Prostate gland (tissue), 2 donors: ENCODE measurements around the gene GPR4. TPM values are rescaled to one million over a fixed set of nuclear protein-coding genes. Genes with fewer than 3 reads are reported as not detected.

Experiments
- DNase-seq: peaks from one replicate; pipeline ENCODE4 v3.0.0-alpha.2; 2019; ENCODE audit warnings: low spot score
- H3K27ac ChIP-seq, 2 donors: fragments of 200-600 bp; sonication (generic); 2 replicates each; pipeline ENCODE4 v1.5.1; 2017 to 2019
- H3K27me3 ChIP-seq: fragments of 200-600 bp; sonication (generic); replicated peaks from 2 replicates; pipeline ENCODE4 v1.5.1; 2019; ENCODE audit not compliant: insufficient read depth
- H3K36me3 ChIP-seq, 2 donors: fragments of 200-600 bp; sonication (generic); 1 replicate in 1 of 2; 2 replicates in 1 of 2; pipeline versions ENCODE4 v1.5.1 to v1.8.1; 2017 to 2019
- H3K4me1 ChIP-seq: fragments of 200-600 bp; sonication (generic); replicated peaks from 2 replicates; pipeline ENCODE4 v1.5.1; 2019
- H3K4me3 ChIP-seq, 2 donors: fragments of 200-600 bp; sonication (generic); 2 replicates each; pipeline ENCODE4 v1.5.1; 2017 to 2019
- H3K9me3 ChIP-seq: fragments of 200-600 bp; sonication (generic); 2 replicates; pipeline ENCODE4 v1.5.1; 2017
- CTCF ChIP-seq, 4 experiments: fragments of 200-600 bp in 2 of 4; fragments of 450-650 bp in 2 of 4; sonication (generic) in 2 of 4; IDR thresholded peaks; 1 replicate in 3 of 4; 2 replicates in 1 of 4; pipeline ENCODE4 v1.5.1; 2016 to 2019; ENCODE audit warnings: antibody characterized with exemption in 4 of 4, mild to moderate bottlenecking in 2 of 4, moderate library complexity in 2 of 4
- POLR2A ChIP-seq: fragments of 450-650 bp; IDR thresholded peaks from one replicate; pipeline ENCODE4 v1.6.1; 2016; ENCODE audit warnings: antibody characterized with exemption, mild to moderate bottlenecking
- POLR2AphosphoS5 ChIP-seq: sonication (generic); formaldehyde crosslinking; IDR thresholded peaks from one replicate; pipeline ENCODE4 v1.6.1; 2017; ENCODE audit warnings: antibody characterized with exemption
- WGBS: methylation state at CpG from one replicate; pipeline ENCODE4 v1.1.5; 2018; 5-methylcytosine and 5-hydroxymethylcytosine counted together
- intact Hi-C: fragments of 100-400 bp; cut with DNase I; formaldehyde crosslinking; loops from one replicate; pipeline ENCODE4 v1.14.2; 2022
- total RNA-seq, 2 donors: library from RNA; depleted of rRNA; stranded (reverse); fragments of >200 nt; gene quantifications; one replicate each; pipeline ENCODE4 v1.1.0, GENCODE V29; 2016

Gene GPR4
- total RNA-seq, 2 donors from 2014 or later: 0.55 to 2.4 TPM

DNA sequence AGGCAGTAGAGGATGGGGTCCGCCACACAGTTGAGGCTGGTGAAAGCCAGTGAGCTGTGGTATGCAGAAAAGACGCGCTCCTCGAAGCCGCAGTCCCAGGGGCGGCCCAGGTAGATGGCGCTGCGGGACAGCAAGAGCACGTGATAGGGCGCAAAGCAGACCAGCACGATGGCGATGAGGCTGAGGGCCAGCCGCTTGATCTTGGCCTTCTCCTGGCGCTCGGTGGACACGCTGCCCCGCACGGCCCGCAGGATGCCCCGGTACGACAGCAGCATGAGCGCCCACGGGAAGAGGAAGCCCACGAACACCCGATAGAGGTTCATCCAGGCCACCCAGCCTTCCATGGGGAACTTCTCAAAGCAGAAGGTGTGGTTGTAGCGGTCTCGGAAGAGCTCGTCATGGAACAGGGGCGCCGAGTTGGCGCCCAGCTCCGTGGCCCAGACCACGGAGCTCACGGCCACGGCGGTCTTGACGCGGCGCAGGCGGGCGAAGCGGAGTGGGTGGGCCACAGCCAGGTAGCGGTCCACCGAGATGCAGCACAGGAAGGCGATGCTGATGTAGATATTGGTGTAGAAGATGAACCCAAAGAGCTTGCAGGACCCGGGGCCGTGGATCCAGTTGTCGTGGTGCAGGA, 10.9 kb downstream of the GPR4 start:
- peak; percentile 37 for DNase-seq
- TF ChIP-seq POLR2A (no peak), POLR2AphosphoS5 (peak; percentile 16), CTCF (IDR thresholded peaks at IDR 0.05) (peak in 3 of 4 experiments; percentile 22 to 63 (median 50))
- Histone ChIP-seq H3K4me1 (no peaks in the 10 kb centered on the region), H3K4me3 (no peak overlapping the region), H3K36me3 (no peaks in the 10 kb centered on the region), H3K9me3 (no peaks in the 10 kb centered on the region), H3K27ac (no peak overlapping the region), H3K27me3 (no peaks in the 10 kb centered on the region)
- intact Hi-C loops: no loop called here
- 44% methylated on average over 47 of the region's 48 CpGs for WGBS

DNA sequence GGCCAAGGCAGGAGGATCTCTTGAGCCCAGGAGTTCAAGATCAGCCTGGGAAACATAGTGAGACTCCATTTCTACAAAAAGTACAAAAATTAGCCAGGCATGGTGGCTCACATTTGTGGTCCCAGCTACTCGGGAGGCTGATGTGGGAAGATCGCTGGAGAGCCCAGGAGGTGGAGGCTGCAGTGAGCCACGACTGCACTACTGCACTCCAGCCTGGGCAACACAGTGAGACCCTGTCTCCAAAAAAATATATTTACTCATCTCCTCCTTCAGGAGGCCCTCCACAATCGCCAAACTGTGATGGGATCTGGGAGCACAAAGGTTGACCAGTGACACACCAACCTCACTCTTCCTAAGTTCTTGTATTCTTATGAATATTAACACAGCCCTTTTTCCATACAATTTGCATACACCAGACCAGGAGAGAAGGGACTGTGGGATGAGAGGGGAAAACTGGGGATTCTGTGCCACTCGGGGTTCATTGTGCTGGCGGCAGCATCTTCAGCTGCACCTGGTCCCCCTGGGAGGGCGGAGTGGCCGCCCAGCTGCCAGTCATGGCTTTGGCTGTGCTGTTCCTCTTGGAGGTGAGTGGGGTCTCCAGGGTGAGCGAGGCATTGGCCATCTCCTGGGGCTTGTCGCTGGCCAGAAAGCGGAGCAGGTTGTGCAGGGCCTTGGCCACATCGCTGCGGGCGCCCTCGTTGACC, 11.6 kb downstream of the GPR4 start:
- Histone ChIP-seq H3K27ac (no peak overlapping the region), H3K4me3 (no peak overlapping the region), H3K9me3 (no peaks in the 10 kb centered on the region), H3K4me1 (no peaks in the 10 kb centered on the region), H3K27me3 (no peaks in the 10 kb centered on the region), H3K36me3 (no peaks in the 10 kb centered on the region)
- no peak for DNase-seq
- intact Hi-C loops: no loop called here
- no peak for TF ChIP-seq POLR2A
- no peak for TF ChIP-seq POLR2AphosphoS5
- WGBS: 42% methylated on average over 15 of the region's 15 CpGs

DNA sequence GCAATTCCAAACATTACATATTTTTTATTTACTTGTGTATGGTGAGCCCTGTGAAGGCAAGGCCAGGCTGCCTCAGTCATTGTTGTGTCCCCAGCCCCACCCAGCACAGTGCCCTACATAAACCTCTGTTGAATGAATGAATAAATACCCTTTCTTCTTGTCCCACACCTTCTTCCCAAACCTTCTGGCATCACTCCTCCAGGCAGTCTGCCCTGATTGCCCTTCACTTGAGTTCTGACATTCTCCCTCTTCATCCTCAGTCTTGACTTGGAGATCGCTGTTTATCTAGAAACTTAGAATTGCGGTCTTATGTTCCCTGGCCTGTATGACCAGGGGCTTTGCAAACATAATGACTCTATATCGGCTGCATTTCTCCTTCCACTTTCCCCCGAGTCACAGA, 12.2 kb downstream of the GPR4 start:
- H3K9me3 ChIP-seq: no peaks in the 10 kb centered on the region
- DNase-seq: no peak
- no peak for TF ChIP-seq POLR2A
- no peak for TF ChIP-seq POLR2AphosphoS5
- TF ChIP-seq CTCF (IDR thresholded peaks at IDR 0.05): no peak
- H3K27ac ChIP-seq: no peak overlapping the region
- no peaks in the 10 kb centered on the region for H3K36me3 ChIP-seq
- WGBS: 79% methylated on average over 4 of the region's 4 CpGs
- H3K27me3 ChIP-seq: no peaks in the 10 kb centered on the region
- H3K4me1 ChIP-seq: no peaks in the 10 kb centered on the region
- no peak overlapping the region for H3K4me3 ChIP-seq
- intact Hi-C loops: no loop called here

DNA sequence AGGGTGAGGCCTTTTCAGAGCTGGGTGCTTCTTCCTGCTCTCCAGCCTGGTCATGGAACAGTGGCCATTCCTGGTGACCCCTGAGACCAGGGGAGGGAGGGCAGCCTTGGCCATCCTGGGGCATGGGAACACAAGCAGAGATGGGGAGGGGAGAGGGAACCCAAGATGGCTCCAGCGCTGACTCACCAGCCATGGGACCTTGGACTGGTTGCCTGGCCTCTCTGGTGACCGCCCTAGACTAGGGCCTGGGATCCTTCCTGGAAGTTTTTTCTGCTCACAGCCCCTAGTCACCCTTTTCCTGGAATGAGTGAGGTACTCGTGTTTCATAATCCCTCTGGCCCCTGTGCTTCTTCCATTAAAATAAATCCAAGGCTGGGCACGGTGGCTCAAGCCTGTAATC, 14.1 kb downstream of the GPR4 start:
- intact Hi-C loops: no loop called here
- no peaks in the 10 kb centered on the region for H3K36me3 ChIP-seq
- H3K4me3 ChIP-seq: no peak overlapping the region
- H3K9me3 ChIP-seq: no peaks in the 10 kb centered on the region
- 65% methylated on average over 4 of the region's 4 CpGs for WGBS
- no peaks in the 10 kb centered on the region for H3K27me3 ChIP-seq
- no peak for DNase-seq
- no peaks in the 10 kb centered on the region for H3K4me1 ChIP-seq
- TF ChIP-seq POLR2AphosphoS5 (no peak), CTCF (IDR thresholded peaks at IDR 0.05) (no peak), POLR2A (no peak)
- no peak overlapping the region for H3K27ac ChIP-seq

DNA sequence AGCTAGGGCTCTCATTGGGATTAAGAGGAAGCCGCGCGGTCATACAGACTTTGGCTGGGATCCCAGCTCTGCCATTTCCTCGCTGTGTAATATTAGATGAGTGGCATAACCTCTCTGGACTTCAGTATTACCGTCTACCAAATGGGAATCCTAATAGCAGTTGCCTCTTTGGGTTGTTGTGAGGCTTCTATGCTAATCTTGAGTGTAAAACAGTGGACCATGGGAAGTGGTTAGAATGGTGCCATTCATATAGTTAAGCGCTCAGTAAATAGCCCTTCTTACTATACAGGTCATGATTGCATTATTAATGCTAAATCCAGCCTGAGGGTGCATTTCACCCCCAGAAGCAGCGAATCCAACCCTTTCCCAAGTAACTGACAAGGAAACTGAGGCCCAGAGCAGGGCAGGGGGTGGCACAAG, 16.8 kb downstream of the GPR4 start:
- Histone ChIP-seq H3K27ac (peak overlapping the region; percentile 95 to 98), H3K4me1 (no peaks in the 10 kb centered on the region), H3K36me3 (no peaks in the 10 kb centered on the region), H3K27me3 (no peaks in the 10 kb centered on the region), H3K4me3 (peak overlapping the region; percentile 62 to 74), H3K9me3 (no peaks in the 10 kb centered on the region)
- DNase-seq: no peak
- intact Hi-C loops: no loop called here
- WGBS: 26% methylated on average over 7 of the region's 7 CpGs
- TF ChIP-seq POLR2A (peak; percentile 10), POLR2AphosphoS5 (no peak)
